HG03575 (cell line): ENCODE measurements around the gene ARHGEF7.

Experiments
- ATAC-seq: cut with Tn5 transposase; IDR thresholded peaks from one replicate; pipeline ENCODE4 v1.9.1; 2021; ENCODE audit not compliant: unreplicated experiment, insufficient number of reproducible peaks, low FRiP score; ENCODE audit errors: extremely low read depth

Gene ARHGEF7

GRCh38 chr13:111304603-111305289 lies 189.6 kb downstream of the ARHGEF7 start:
- no peak for ATAC-seq

- no peak for ATAC-seq
These were observed 198.0 kb downstream of the ARHGEF7 start for GRCh38 chr13:111312944-111313590.

GRCh38 chr13:111313911-111314425 lies 198.9 kb downstream of the ARHGEF7 start:
- no peak for ATAC-seq

GRCh38 chr13:111314852-111315251 lies 199.7 kb downstream of the ARHGEF7 start:
- no peak for ATAC-seq

- ATAC-seq, result no peak
These were observed 200.4 kb downstream of the ARHGEF7 start for GRCh38 chr13:111315347-111315995.

- no peak for ATAC-seq
These were observed 201.1 kb downstream of the ARHGEF7 start for GRCh38 chr13:111316161-111316730.

GRCh38 chr13:111317042-111317550 lies 202.0 kb downstream of the ARHGEF7 start:
- ATAC-seq, result no peak

- ATAC-seq, result no peak
These were observed 202.6 kb downstream of the ARHGEF7 start for GRCh38 chr13:111317571-111318345.

- ATAC-seq, result no peak
These were observed 203.3 kb downstream of the ARHGEF7 start for GRCh38 chr13:111318386-111318785.

- no peak for ATAC-seq
These were observed 204.4 kb downstream of the ARHGEF7 start for GRCh38 chr13:111319521-111319920.

- ATAC-seq, result no peak
These were observed 205.1 kb downstream of the ARHGEF7 start, which contains the start of gene TEX29 for GRCh38 chr13:111319998-111320911. Gene TEX29, plus strand, starts transcription at chr13:111320642. Its CDS starts 249 bp downstream, at chr13:111320891.

- no peak for ATAC-seq
These were observed 207.1 kb downstream of the ARHGEF7 start for GRCh38 chr13:111322001-111322915.

GRCh38 chr13:111322916-111323331 lies 207.8 kb downstream of the ARHGEF7 start:
- ATAC-seq, result no peak

- no peak for ATAC-seq
These were observed 208.4 kb downstream of the ARHGEF7 start for GRCh38 chr13:111323549-111323948.

- no peak for ATAC-seq
These were observed 209.0 kb downstream of the ARHGEF7 start for GRCh38 chr13:111323950-111324651.

- no peak for ATAC-seq
These were observed 209.6 kb downstream of the ARHGEF7 start for GRCh38 chr13:111324736-111325135.
